ENCODE data around the gene MAB21L1. TPM values are rescaled to one million over a fixed set of nuclear protein-coding genes. Genes with fewer than 3 reads are reported as not detected.

MAB21L1 gene
- total and polyA plus RNA-seq, 12 donors: 0.06 to 7.0 (median 2.3) TPM; not detected in 1

DNA sequence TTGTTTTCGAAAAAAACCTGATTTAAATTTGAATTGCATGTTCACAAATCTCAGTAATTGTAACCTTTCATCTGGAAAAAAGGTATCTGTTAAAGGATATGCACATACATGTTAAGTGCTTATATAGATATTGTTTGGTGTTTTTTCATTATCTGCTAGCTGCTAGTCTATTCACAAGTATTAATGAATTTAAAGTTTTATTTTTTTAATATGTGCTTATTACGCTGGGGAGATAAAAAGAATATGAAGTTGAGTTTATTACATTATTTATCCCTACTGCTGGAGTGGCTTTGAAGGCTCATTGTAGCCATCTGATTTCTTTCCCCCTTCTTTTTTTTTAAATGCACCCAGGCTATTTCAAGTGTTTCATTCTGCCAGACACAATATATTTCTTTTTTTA is 3.9 kb upstream of the MAB21L1 start:
- H3K4me3 ChIP-seq: no peak overlapping the region
- intact Hi-C loops (cut with DNase I): no loop called here
- no peaks in the 10 kb centered on the region for H3K27me3 ChIP-seq
- H3K9me3 ChIP-seq (replicated peaks in 1 of 3): no peaks in the 10 kb centered on the region
- DNase-seq: no peak
- H3K27ac ChIP-seq: no peak overlapping the region
- WGBS, 4 donors: 85 to 93% (median 92%) methylated on average over 2 of the region's 2 CpGs
- TF ChIP-seq, protein P1, sequence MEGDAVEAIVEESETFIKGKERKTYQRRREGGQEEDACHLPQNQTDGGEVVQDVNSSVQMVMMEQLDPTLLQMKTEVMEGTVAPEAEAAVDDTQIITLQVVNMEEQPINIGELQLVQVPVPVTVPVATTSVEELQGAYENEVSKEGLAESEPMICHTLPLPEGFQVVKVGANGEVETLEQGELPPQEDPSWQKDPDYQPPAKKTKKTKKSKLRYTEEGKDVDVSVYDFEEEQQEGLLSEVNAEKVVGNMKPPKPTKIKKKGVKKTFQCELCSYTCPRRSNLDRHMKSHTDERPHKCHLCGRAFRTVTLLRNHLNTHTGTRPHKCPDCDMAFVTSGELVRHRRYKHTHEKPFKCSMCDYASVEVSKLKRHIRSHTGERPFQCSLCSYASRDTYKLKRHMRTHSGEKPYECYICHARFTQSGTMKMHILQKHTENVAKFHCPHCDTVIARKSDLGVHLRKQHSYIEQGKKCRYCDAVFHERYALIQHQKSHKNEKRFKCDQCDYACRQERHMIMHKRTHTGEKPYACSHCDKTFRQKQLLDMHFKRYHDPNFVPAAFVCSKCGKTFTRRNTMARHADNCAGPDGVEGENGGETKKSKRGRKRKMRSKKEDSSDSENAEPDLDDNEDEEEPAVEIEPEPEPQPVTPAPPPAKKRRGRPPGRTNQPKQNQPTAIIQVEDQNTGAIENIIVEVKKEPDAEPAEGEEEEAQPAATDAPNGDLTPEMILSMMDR (IDR thresholded peaks at IDR 0.05): no peak
- TF ChIP-seq POLR2A (IDR thresholded peaks at IDR 0.05): no peak
- H3K4me1 ChIP-seq (replicated peaks in 1 of 2): no peaks in the 10 kb centered on the region
- H3K36me3 ChIP-seq (replicated peaks in 1 of 2): no peaks in the 10 kb centered on the region

DNA sequence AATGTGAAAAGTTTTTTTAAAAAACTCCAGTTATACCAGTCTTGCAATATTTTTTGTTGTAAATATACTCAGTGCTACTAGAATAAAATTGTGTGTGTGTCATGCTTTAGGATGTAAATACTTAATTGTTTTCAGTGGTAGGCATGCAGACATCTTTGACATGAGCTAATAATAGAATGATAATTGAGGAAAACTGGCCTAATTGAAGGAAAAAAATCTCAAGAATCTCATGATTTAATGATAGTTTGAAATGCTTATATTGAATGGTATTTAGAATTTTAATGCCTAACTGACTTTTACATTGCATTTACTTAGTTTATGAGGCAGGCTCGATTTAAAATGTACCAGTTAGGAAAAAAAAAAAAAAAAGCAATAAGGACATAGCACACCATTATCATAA is 3.2 kb upstream of the MAB21L1 start:
- Histone ChIP-seq H3K36me3 (replicated peaks in 1 of 2) (no peaks in the 10 kb centered on the region), H3K4me1 (replicated peaks in 1 of 2) (no peaks in the 10 kb centered on the region), H3K27ac (peak overlapping the region in 1 of 5 donors; percentile 63), H3K4me3 (no peak overlapping the region), H3K9me3 (replicated peaks in 1 of 3) (no peaks in the 10 kb centered on the region), H3K27me3 (no peaks in the 10 kb centered on the region)
- TF ChIP-seq, protein P1 (IDR thresholded peaks at IDR 0.05): no peak
- TF ChIP-seq POLR2A (IDR thresholded peaks at IDR 0.05): no peak
- 77 to 100% (median 91%) methylated on average over 1 of the region's 1 CpG for WGBS, 4 donors
- no peak for DNase-seq
- intact Hi-C loops (cut with DNase I): no loop called here

DNA sequence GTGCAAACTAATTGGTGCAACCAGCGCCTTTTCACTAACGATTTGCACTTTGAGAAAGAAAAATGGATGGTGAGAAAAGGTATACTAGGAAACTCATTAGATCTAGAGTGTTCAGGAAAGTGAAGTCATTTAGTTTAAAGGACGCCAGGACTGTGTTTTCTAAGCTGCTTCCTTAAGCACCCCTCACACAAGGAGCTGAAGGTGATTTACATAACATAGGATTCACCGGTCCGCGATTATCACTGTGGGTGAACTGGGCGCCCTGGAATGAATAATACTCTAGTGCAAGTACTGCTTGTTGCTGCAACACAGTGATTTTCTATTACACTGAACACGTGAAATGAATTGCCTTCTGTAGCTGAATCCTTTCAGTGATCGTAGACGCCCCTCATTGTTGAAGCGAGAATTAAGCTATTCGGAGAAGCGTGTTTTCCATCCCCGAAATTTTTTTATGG is 2.6 kb upstream of the MAB21L1 start:
- Histone ChIP-seq H3K4me3 (no peak overlapping the region), H3K27me3 (no peaks in the 10 kb centered on the region), H3K4me1 (replicated peaks in 1 of 2) (no peaks in the 10 kb centered on the region), H3K27ac (peak overlapping the region in 1 of 5 donors; percentile 63), H3K36me3 (replicated peaks in 1 of 2) (no peaks in the 10 kb centered on the region), H3K9me3 (replicated peaks in 1 of 3) (no peaks in the 10 kb centered on the region)
- WGBS, 4 donors: 74 to 88% (median 76%) methylated on average over 14 of the region's 14 CpGs
- DNase-seq: no peak
- TF ChIP-seq, protein P1 (IDR thresholded peaks at IDR 0.05): no peak
- no peak for TF ChIP-seq POLR2A (IDR thresholded peaks at IDR 0.05)
- intact Hi-C loops (cut with DNase I): no loop called here

DNA sequence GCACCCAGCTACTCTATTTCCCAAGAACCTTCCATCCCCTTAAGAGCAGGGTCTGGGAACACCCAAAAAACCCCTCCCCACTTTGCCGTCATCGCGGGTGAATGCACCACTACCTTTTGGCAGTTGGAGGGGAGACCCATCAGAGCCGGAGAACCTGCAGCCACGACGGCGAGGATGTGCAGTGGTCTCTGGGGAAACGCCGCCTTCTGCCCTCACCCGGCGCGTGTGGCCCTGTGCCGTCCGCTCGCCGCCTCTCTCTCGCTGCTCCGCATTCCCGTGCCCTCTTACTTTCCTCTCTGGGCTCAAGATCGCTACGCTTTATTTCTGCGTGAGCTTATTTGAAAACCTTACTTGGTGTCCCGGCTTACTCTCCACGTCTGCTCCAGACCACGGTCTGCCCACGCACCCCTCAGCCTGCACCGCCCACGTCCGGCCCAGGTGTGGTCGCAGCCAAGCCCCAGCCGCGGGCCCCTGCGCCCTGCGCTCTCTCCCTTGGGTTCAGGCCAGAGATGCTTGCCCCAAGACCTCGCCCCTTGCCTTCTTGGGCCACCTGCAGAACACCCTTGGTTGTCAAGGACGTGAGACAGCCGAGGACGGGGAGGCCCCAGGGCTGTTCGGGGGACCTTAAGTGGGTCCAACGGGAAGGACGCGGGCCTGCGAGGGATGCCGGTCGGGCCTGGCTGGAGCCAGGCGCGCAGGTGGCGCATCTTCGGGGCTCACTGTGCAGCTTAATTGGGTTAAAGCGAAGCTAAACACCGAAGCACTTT is 2.0 kb upstream of the MAB21L1 start:
- H3K4me3 ChIP-seq: no peak overlapping the region
- no peaks in the 10 kb centered on the region for H3K9me3 ChIP-seq (replicated peaks in 1 of 3)
- TF ChIP-seq POLR2A (IDR thresholded peaks at IDR 0.05): no peak
- no peaks in the 10 kb centered on the region for H3K36me3 ChIP-seq (replicated peaks in 1 of 2)
- WGBS, 4 donors: 45 to 57% (median 51%) methylated on average over 50 to 51 of the region's 51 CpGs
- H3K4me1 ChIP-seq (replicated peaks in 1 of 2): no peaks in the 10 kb centered on the region
- peak in 1 of 7 donors; percentile 63 for DNase-seq
- intact Hi-C loops (cut with DNase I): no loop called here
- H3K27me3 ChIP-seq: no peaks in the 10 kb centered on the region
- H3K27ac ChIP-seq: peak overlapping the region in 1 of 5 donors; percentile 63

Data from adrenal gland (tissue), 12 donors.